Mesenchymal stem cell (in vitro differentiated cells and primary cell): ENCODE results near the gene SV2C.
"Not testable (repeated sequence)": the region's sequence is repeated elsewhere in the genome, so short reads cannot be mapped to it uniquely, and the experiment has no call there.

ENCODE experiments used
- DNase-seq: peaks from one replicate; pipeline ENCODE4 v3.0.0-alpha.2; 2013
- H2AFZ ChIP-seq: one replicate; pipeline ENCODE4 v1.6.1; 2013; ENCODE audit warnings: low read depth, mild to moderate bottlenecking, control low read depth, inconsistent platforms, low read length, moderate library complexity
- H2AK5ac ChIP-seq: 2 replicates; pipeline ENCODE4 v1.6.1; 2013; ENCODE audit warnings: low read length, moderate library complexity, mild to moderate bottlenecking, inconsistent platforms; ENCODE audit not compliant: severe bottlenecking
- H2BK120ac ChIP-seq: one replicate; pipeline ENCODE4 v1.6.1; 2013; ENCODE audit warnings: low read depth, mild to moderate bottlenecking, inconsistent platforms, low read length, moderate library complexity
- H2BK12ac ChIP-seq, 2 experiments: one replicate each; pipeline ENCODE4 v1.6.1; 2013; ENCODE audit warnings: inconsistent platforms in 2 of 2, low read length in 2 of 2, mild to moderate bottlenecking in 2 of 2, moderate library complexity in 2 of 2, control low read depth in 1 of 2
- H2BK15ac ChIP-seq: one replicate; pipeline ENCODE4 v1.6.1; 2013; ENCODE audit warnings: mild to moderate bottlenecking, low read depth, inconsistent platforms; ENCODE audit not compliant: poor library complexity, severe bottlenecking
- H2BK5ac ChIP-seq: 2 replicates; pipeline ENCODE4 v1.6.1; 2013; ENCODE audit warnings: low read depth, mild to moderate bottlenecking, low read length, control low read depth, inconsistent platforms; ENCODE audit not compliant: poor library complexity, severe bottlenecking
- H3K14ac ChIP-seq, 2 experiments: one replicate each; pipeline ENCODE4 v1.6.1; 2013; ENCODE audit warnings: inconsistent platforms in 2 of 2, low read length in 2 of 2, control low read depth in 1 of 2, mild to moderate bottlenecking in 1 of 2, moderate library complexity in 1 of 2
- H3K18ac ChIP-seq, 2 experiments: one replicate each; pipeline ENCODE4 v1.6.1; 2013; ENCODE audit warnings: inconsistent platforms in 2 of 2, low read length in 2 of 2, control low read depth in 1 of 2, low read depth in 1 of 2, mild to moderate bottlenecking in 1 of 2
- H3K23ac ChIP-seq, 2 experiments: one replicate each; pipeline ENCODE4 v1.6.1; 2013; ENCODE audit warnings: inconsistent platforms in 2 of 2, low read length in 2 of 2, mild to moderate bottlenecking in 2 of 2, moderate library complexity in 2 of 2, control low read depth in 1 of 2
- H3K27ac ChIP-seq: 2 replicates; pipeline ENCODE4 v1.5.1; 2013; ENCODE audit warnings: mild to moderate bottlenecking, moderate library complexity, low read length, control low read depth, inconsistent platforms; ENCODE audit not compliant: poor library complexity, severe bottlenecking
- H3K27me3 ChIP-seq, 2 experiments: 2 replicates each; pipeline versions ENCODE4 v1.6.1 to v1.7.0; 2013; ENCODE audit warnings: low read length in 2 of 2, mild to moderate bottlenecking in 2 of 2, moderate library complexity in 2 of 2, control low read depth in 1 of 2, inconsistent platforms in 1 of 2; ENCODE audit not compliant: control insufficient read depth in 1 of 2, insufficient read depth in 1 of 2
- H3K36me3 ChIP-seq, 2 experiments: 2 replicates each; pipeline versions ENCODE4 v1.6.1 to v1.7.0; 2013; ENCODE audit warnings: low read length in 2 of 2, control low read depth in 1 of 2, inconsistent platforms in 1 of 2, low read depth in 1 of 2, mild to moderate bottlenecking in 1 of 2; ENCODE audit not compliant: insufficient read depth in 2 of 2, control insufficient read depth in 1 of 2
- H3K4ac ChIP-seq, 2 experiments: one replicate each; pipeline ENCODE4 v1.6.1; 2013; ENCODE audit warnings: inconsistent platforms in 2 of 2, low read length in 2 of 2, mild to moderate bottlenecking in 2 of 2, moderate library complexity in 2 of 2, control low read depth in 1 of 2, low read depth in 1 of 2
- H3K4me1 ChIP-seq: 2 replicates; pipeline ENCODE4 v1.6.1; 2013; ENCODE audit warnings: low read depth, low read length, control low read depth; ENCODE audit not compliant: control insufficient read depth, insufficient read depth
- H3K4me2 ChIP-seq: 2 replicates; pipeline ENCODE4 v1.6.1; 2013; ENCODE audit warnings: low read length, mild to moderate bottlenecking, inconsistent platforms; ENCODE audit not compliant: poor library complexity, severe bottlenecking
- H3K4me3 ChIP-seq, 2 experiments: 2 replicates each; pipeline versions ENCODE4 v1.5.1 to v1.7.0; 2013; ENCODE audit warnings: low read length in 2 of 2, mild to moderate bottlenecking in 2 of 2, control low read depth in 1 of 2, low read depth in 1 of 2; ENCODE audit not compliant: insufficient read depth in 1 of 2
- H3K79me1 ChIP-seq: replicated peaks from 2 replicates; pipeline ENCODE4 v1.6.1; 2013; ENCODE audit warnings: mild to moderate bottlenecking, control low read depth, low read length, inconsistent platforms; ENCODE audit not compliant: poor library complexity, severe bottlenecking
- H3K9ac ChIP-seq: 2 replicates; pipeline ENCODE4 v1.7.0; 2013; ENCODE audit warnings: mild to moderate bottlenecking, low read length, moderate library complexity
- H3K9me3 ChIP-seq: 2 replicates; pipeline ENCODE4 v1.7.0; 2013; ENCODE audit warnings: mild to moderate bottlenecking, low read length; ENCODE audit not compliant: control insufficient read depth
- H4K8ac ChIP-seq: one replicate; pipeline ENCODE4 v1.6.1; 2013; ENCODE audit warnings: inconsistent platforms, mild to moderate bottlenecking, low read length, moderate library complexity
- H4K91ac ChIP-seq: one replicate; pipeline ENCODE4 v1.6.1; 2013; ENCODE audit warnings: mild to moderate bottlenecking, low read length, inconsistent platforms
- WGBS: methylation state at CpG from one replicate; pipeline ENCODE4 v1.1.7; 2013; ENCODE audit warnings: mixed read lengths; 5-methylcytosine and 5-hydroxymethylcytosine counted together

Gene SV2C

GRCh38 chr5:76234665-76235064, 151.5 kb downstream of the SV2C start:
- Histone ChIP-seq H2AK5ac (no peak overlapping the region), H3K27me3 (no peaks in the 10 kb centered on the region), H4K8ac (no peak overlapping the region), H3K4me3 (no peak overlapping the region), H3K14ac (no peak overlapping the region), H3K9ac (no peak overlapping the region), H3K18ac (no peak overlapping the region), H2BK5ac (no peak overlapping the region), H3K23ac (no peak overlapping the region), H2BK15ac (no peak overlapping the region), H3K4me1 (peaks cover 2% of the 10 kb centered on the region), H3K27ac (no peak overlapping the region), H3K4me2 (no peak overlapping the region), H3K9me3 (no peaks in the 10 kb centered on the region), H2BK120ac (no peak overlapping the region), H2AFZ (no peak overlapping the region), H2BK12ac (no peak overlapping the region), H3K79me1 (no peaks in the 10 kb centered on the region), H4K91ac (no peak overlapping the region), H3K4ac (no peak overlapping the region), H3K36me3 (no peaks in the 10 kb centered on the region)
- 82% methylated on average over 3 of the region's 4 CpGs for WGBS
- DNase-seq = no peak

- H2BK15ac ChIP-seq = no peak overlapping the region
- no peak overlapping the region for H2AK5ac ChIP-seq
- H4K8ac ChIP-seq = no peak overlapping the region
- H3K14ac ChIP-seq = no peak overlapping the region
- H3K27me3 ChIP-seq = peaks cover 0 to 5% of the 10 kb centered on the region in 2 experiments
- H3K18ac ChIP-seq = no peak overlapping the region
- no peak overlapping the region for H3K9ac ChIP-seq
- H3K9me3 ChIP-seq = no peaks in the 10 kb centered on the region
- DNase-seq = no peak
- no peaks in the 10 kb centered on the region for H3K4me1 ChIP-seq
- H2AFZ ChIP-seq = no peak overlapping the region
- no peak overlapping the region for H2BK12ac ChIP-seq
- WGBS = 79% methylated on average over 4 of the region's 4 CpGs
- H3K23ac ChIP-seq = no peak overlapping the region
- no peaks in the 10 kb centered on the region for H3K79me1 ChIP-seq
- no peak overlapping the region for H3K4me2 ChIP-seq
- H3K27ac ChIP-seq = no peak overlapping the region
- H3K4ac ChIP-seq = no peak overlapping the region
- no peak overlapping the region for H2BK5ac ChIP-seq
- H4K91ac ChIP-seq = no peak overlapping the region
- no peaks in the 10 kb centered on the region for H3K36me3 ChIP-seq
- H3K4me3 ChIP-seq = no peak overlapping the region
- H2BK120ac ChIP-seq = no peak overlapping the region
Observed at GRCh38 chr5:76236684-76237083, 153.5 kb downstream of the SV2C start.

- no peak overlapping the region for H2AFZ ChIP-seq
- no peak overlapping the region for H4K91ac ChIP-seq
- H3K36me3 ChIP-seq = no peaks in the 10 kb centered on the region
- H3K27ac ChIP-seq = no peak overlapping the region
- no peak overlapping the region for H3K23ac ChIP-seq
- H4K8ac ChIP-seq = no peak overlapping the region
- peaks cover 0 to 5% of the 10 kb centered on the region in 2 experiments for H3K27me3 ChIP-seq
- no peak overlapping the region for H2AK5ac ChIP-seq
- WGBS = 54% methylated on average over 2 of the region's 2 CpGs
- no peak overlapping the region for H3K4me3 ChIP-seq
- H3K4me1 ChIP-seq = no peaks in the 10 kb centered on the region
- H2BK120ac ChIP-seq = no peak overlapping the region
- H3K4ac ChIP-seq = no peak overlapping the region
- H3K9ac ChIP-seq = no peak overlapping the region
- no peak overlapping the region for H2BK12ac ChIP-seq
- no peak overlapping the region for H3K18ac ChIP-seq
- H2BK5ac ChIP-seq = no peak overlapping the region
- no peak overlapping the region for H3K14ac ChIP-seq
- no peak for DNase-seq
- no peak overlapping the region for H2BK15ac ChIP-seq
- H3K4me2 ChIP-seq = no peak overlapping the region
- no peaks in the 10 kb centered on the region for H3K79me1 ChIP-seq
- no peaks in the 10 kb centered on the region for H3K9me3 ChIP-seq
Observed at GRCh38 chr5:76240336-76240735, 157.2 kb downstream of the SV2C start.

GRCh38 chr5:76242155-76242554, 159.0 kb downstream of the SV2C start:
- not testable (repeated sequence) for H2AFZ ChIP-seq, H2BK12ac ChIP-seq, H4K8ac ChIP-seq, H3K27ac ChIP-seq, H3K14ac ChIP-seq, H2BK120ac ChIP-seq, H3K27me3 ChIP-seq, H3K9me3 ChIP-seq, H2AK5ac ChIP-seq, H4K91ac ChIP-seq, H3K4me3 ChIP-seq, H3K9ac ChIP-seq, H2BK15ac ChIP-seq, DNase-seq, H3K18ac ChIP-seq, H3K79me1 ChIP-seq, H3K23ac ChIP-seq, H3K4ac ChIP-seq, H3K4me1 ChIP-seq, H2BK5ac ChIP-seq, H3K36me3 ChIP-seq, H3K4me2 ChIP-seq
- 89% methylated on average over 19 of the region's 22 CpGs for WGBS
